K562 (cell line): ENCODE data around the gene MECP2. TPM values are rescaled to one million over a fixed set of nuclear protein-coding genes. Genes with fewer than 3 reads are reported as not detected.

ENCODE experiments used
- ATAC-seq: fragments of 200-7000 bp; cut with Tn5 transposase; 3 replicates; pipeline ENCODE4 v1.9.1; 2020; ENCODE audit warnings: moderate library complexity
- BruUV-seq: library from RNA; stranded (reverse); fragments of 400-500 nt; replicated peaks from 2 replicates; lab custom pipeline; 2021; lab: Mats Ljungman, UMichigan
- CTCF ChIA-PET: fragments of 300-600 bp; formaldehyde crosslinking; extraction: SDS; loops from one replicate; lab custom pipeline; 2021; ENCODE audit warnings: low intra/inter-chr PET ratio; lab: Yijun Ruan, JAX
- POLR2A ChIA-PET: fragments of 300-600, 350-650 bp; sonication (Branson Sonifier 250); formaldehyde crosslinking; extraction: SDS; loops from one replicate; lab custom pipeline; 2021; ENCODE audit warnings: antibody characterized with exemption, inconsistent platforms; lab: Yijun Ruan, JAX
- DNase-seq, 4 experiments: peaks; one replicate each; pipeline versions ENCODE4 v3.0.0 to v3.0.0-alpha.2; 2011 to 2018; ENCODE audit warnings: low spot score in 3 of 4, mixed read lengths in 3 of 4; ENCODE audit errors: extremely low read depth in 1 of 4
- FAIRE-seq: peaks from 2 replicates; lab custom pipeline; 2011; peaks lifted over from hg19 to GRCh38; lab: Jason Lieb, UNC
- H2AFZ ChIP-seq: 2 replicates; pipeline ENCODE4 v1.6.0; 2011; ENCODE audit warnings: low read depth, low read length, control low read depth, inconsistent platforms
- H3K27ac ChIP-seq: fragments of 200-600 bp; 3 replicates; pipeline ENCODE4 v1.8.0; 2011; ENCODE audit warnings: low read depth, mild to moderate bottlenecking, control low read depth, inconsistent platforms, low read length, moderate library complexity, mixed read lengths; ENCODE audit errors: extremely low read depth
- H3K27me3 ChIP-seq, 2 experiments: fragments of 300-600 bp in 1 of 2; 2 replicates in 1 of 2; 3 replicates in 1 of 2; pipeline versions ENCODE4 v1.6.0 to v1.8.0; 2011; ENCODE audit warnings: inconsistent platforms in 2 of 2, low read length in 2 of 2, mild to moderate bottlenecking in 1 of 2, mixed read lengths in 1 of 2, moderate library complexity in 1 of 2; ENCODE audit not compliant: control insufficient read depth in 2 of 2, insufficient read depth in 2 of 2
- H3K36me3 ChIP-seq: fragments of 300-600 bp; 3 replicates; pipeline ENCODE4 v1.8.0; 2011; ENCODE audit warnings: mild to moderate bottlenecking, low read length, inconsistent platforms; ENCODE audit not compliant: control insufficient read depth, insufficient read depth
- H3K4me1 ChIP-seq, 2 experiments: fragments of 200-600 bp in 1 of 2; replicated peaks in 1 of 2; 2 replicates in 1 of 2; 3 replicates in 1 of 2; pipeline versions ENCODE4 v1.5.1 to v1.8.0; 2011; ENCODE audit warnings: inconsistent platforms in 2 of 2, low read length in 2 of 2, mild to moderate bottlenecking in 1 of 2, mixed read lengths in 1 of 2, moderate library complexity in 1 of 2; ENCODE audit not compliant: control insufficient read depth in 2 of 2, insufficient read depth in 2 of 2
- H3K4me2 ChIP-seq: 2 replicates; pipeline ENCODE4 v1.6.1; 2011; ENCODE audit warnings: low read length, control low read depth, inconsistent platforms, mixed read lengths; ENCODE audit not compliant: insufficient read depth
- H3K4me3 ChIP-seq: fragments of 200-600 bp; sonication (generic), shearing (Covaris generic); 2 replicates; pipeline ENCODE4 v1.5.1; 2016; ENCODE audit warnings: control low read depth, inconsistent platforms
- H3K79me2 ChIP-seq: fragments of 200-600 bp; 3 replicates; pipeline ENCODE4 v1.8.0; 2011; ENCODE audit warnings: low read length, inconsistent platforms; ENCODE audit not compliant: control insufficient read depth, insufficient read depth
- H3K9ac ChIP-seq, 2 experiments: 2 replicates each; pipeline versions ENCODE4 v1.6.0 to v1.6.1; 2011; ENCODE audit warnings: low read depth in 2 of 2, low read length in 2 of 2, control low read depth in 1 of 2, inconsistent platforms in 1 of 2, mild to moderate bottlenecking in 1 of 2, mixed read lengths in 1 of 2; ENCODE audit not compliant: insufficient read depth in 1 of 2
- H3K9me1 ChIP-seq: one replicate; pipeline ENCODE4 v1.6.0; 2011; ENCODE audit warnings: inconsistent platforms, mild to moderate bottlenecking, low read length, moderate library complexity; ENCODE audit not compliant: control insufficient read depth, insufficient read depth
- H3K9me3 ChIP-seq: replicated peaks from 2 replicates; pipeline ENCODE4 v1.5.1; 2011; ENCODE audit warnings: low read depth, low read length, inconsistent platforms; ENCODE audit not compliant: control insufficient read depth, insufficient read depth
- H4K20me1 ChIP-seq: replicated peaks from 2 replicates; pipeline ENCODE4 v1.6.1; 2011; ENCODE audit warnings: low read length, inconsistent platforms, mixed read lengths; ENCODE audit not compliant: control insufficient read depth, insufficient read depth
- ATF3 ChIP-seq, 2 experiments: fragments of 450-650 bp in 1 of 2; sonication (generic) in 1 of 2; formaldehyde crosslinking in 1 of 2; IDR thresholded peaks in 1 of 2; conservative IDR thresholded peaks in 1 of 2; 2 replicates each; pipeline versions ENCODE4 v1.6.1 to v1.8.1; 2016 to 2023; ENCODE audit warnings: mild to moderate bottlenecking in 2 of 2, moderate library complexity in 2 of 2, inconsistent platforms in 1 of 2, missing genetic modification reagents in 1 of 2
- ESRRA ChIP-seq: fragments of 450-650 bp; IDR thresholded peaks from 2 replicates; pipeline ENCODE4 v1.6.1; 2014; ENCODE audit warnings: low read depth, mild to moderate bottlenecking, moderate library complexity, borderline replicate concordance
- HNRNPLL ChIP-seq: fragments of 200-400 bp; formaldehyde crosslinking; IDR thresholded peaks from 2 replicates; pipeline ENCODE4 v1.6.1; 2017; ENCODE audit warnings: low read length, low read depth, mild to moderate bottlenecking; ENCODE audit not compliant: poor library complexity, severe bottlenecking
- KLF6 ChIP-seq: fragments of 250-450 bp; sonication (Bioruptor Pico); IDR thresholded peaks from 2 replicates; pipeline ENCODE4 v1.4.0; 2020; ENCODE audit warnings: mild to moderate bottlenecking, moderate library complexity, borderline replicate concordance
- NFE2L1 ChIP-seq: fragments of 450-650 bp; IDR thresholded peaks from 2 replicates; pipeline ENCODE4 v1.6.1; 2016; ENCODE audit warnings: missing genetic modification characterization, low read depth, mild to moderate bottlenecking, missing compliant biosample characterization, moderate library complexity, borderline replicate concordance
- PCBP2 ChIP-seq: fragments of 200-400 bp; formaldehyde crosslinking; IDR thresholded peaks from 2 replicates; pipeline ENCODE4 v1.6.1; 2018; ENCODE audit warnings: low read length, low read depth, mild to moderate bottlenecking, moderate library complexity; ENCODE audit not compliant: poor library complexity, severe bottlenecking
- ZNF175 ChIP-seq: fragments of 200-800 bp; sonication (Bioruptor generic); IDR thresholded peaks from 2 replicates; pipeline ENCODE4 v1.6.1; 2016; ENCODE audit warnings: low read depth, mild to moderate bottlenecking, missing genetic modification characterization, missing compliant biosample characterization
- ZNF57 ChIP-seq: fragments of 450-650 bp; formaldehyde crosslinking; IDR thresholded peaks from 2 replicates; pipeline ENCODE4 v1.4.0; 2020; ENCODE audit warnings: mild to moderate bottlenecking, moderate library complexity
- WGBS: fragments of 100-300 bp; shearing (Covaris generic); methylation state at CpG from one replicate; pipeline ENCODE4 v1.1.6; 2016; ENCODE audit warnings: low coverage, mixed read lengths; ENCODE audit not compliant: insufficient coverage; ENCODE audit errors: missing lambda C conversion rate; 5-methylcytosine and 5-hydroxymethylcytosine counted together
- in situ Hi-C: fragments of 300-500 bp; cut with MboI; formaldehyde crosslinking; loops from 4 replicates; pipeline ENCODE4 v1.15.0; 2018; ENCODE audit warnings: inconsistent platforms, mixed read lengths
- intact Hi-C: fragments of 100-400 bp; cut with micrococcal nuclease; formaldehyde crosslinking; loops from 2 replicates; pipeline ENCODE4 v1.14.2; 2022
- polyA plus RNA-seq, 8 experiments: library from polyadenylated mRNA; depleted of rRNA in 4 of 8; stranded (reverse) in 5 of 8; unstranded in 3 of 8; fragments of >200 nt; fragmentation: Nextera tagmentation in 2 of 8; fragmentation: Illumina TruSeq in 1 of 8; extraction: Ambion mirVana in 2 of 8; extraction: Trizol in 1 of 8; gene quantifications; 2 replicates each; pipeline versions ENCODE4 v1.2.1 to v1.2.3, GENCODE V29; 2011 to 2014; ENCODE audit warnings: inconsistent platforms in 1 of 8, missing spikeins in 1 of 8
- total RNA-seq, 7 experiments: library from RNA; depleted of rRNA in 6 of 7; stranded (reverse); fragments of >200 nt in 6 of 7; fragmentation: Illumina TruSeq in 2 of 7; extraction: Trizol in 2 of 7; gene quantifications; 2 replicates each; pipeline versions ENCODE4 v1.2.1 to v1.2.3, GENCODE V29; 2011 to 2021; ENCODE audit warnings: low replicate concordance in 1 of 7

The MECP2 gene
- total and polyA plus RNA-seq, 9 of the 15 experiments (the other 6 are each of a cell fraction or from before 2014, with no cell fraction given) = 2.1 to 50.9 (median 30.5) TPM

DNA sequence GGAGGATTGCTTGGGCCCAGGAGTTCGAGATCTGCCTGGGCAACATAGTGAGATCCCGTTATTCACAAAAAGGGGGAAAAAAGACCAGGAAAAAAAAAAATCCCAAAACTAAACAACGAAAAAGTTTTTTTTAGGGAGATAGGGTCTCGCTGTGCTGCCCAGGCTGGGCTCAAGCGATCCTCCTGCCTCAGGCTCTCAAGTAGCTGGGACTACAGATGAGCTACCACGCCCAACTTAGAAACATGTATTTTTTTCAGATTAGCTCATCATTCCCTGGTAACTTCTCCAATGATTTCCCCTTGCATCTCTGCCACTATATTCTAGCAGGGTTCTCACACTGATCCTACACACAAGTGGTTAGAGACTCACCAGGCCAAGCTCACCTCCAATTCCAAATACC lies 53.4 kb downstream of the MECP2 start:
- peaks cover 63% of the 10 kb centered on the region for H3K36me3 ChIP-seq
- ChIA-PET CTCF (no interaction called here), POLR2A (interaction anchor here (0.5 to 0.9 kb wide), 2 partner anchors 9 to 74 kb away, joined by 3 read pairs; no protein-coding TSS in a partner anchor)
- ATAC-seq = no peak
- H3K79me2 ChIP-seq = peaks cover 90% of the 10 kb centered on the region
- no peaks in the 10 kb centered on the region for H3K9me3 ChIP-seq
- H4K20me1 ChIP-seq = peaks cover 3% of the 10 kb centered on the region; the same call in 1 of the 2 replicates
- H3K4me2 ChIP-seq = no peak overlapping the region
- H3K9ac ChIP-seq = no peak overlapping the region
- H3K4me3 ChIP-seq = no peak overlapping the region
- no peak for DNase-seq
- no peak overlapping the region for H2AFZ ChIP-seq
- intact Hi-C loops (no loop called here), in situ Hi-C loops (no loop called here)
- H3K4me1 ChIP-seq = peaks cover 5 to 13% of the 10 kb centered on the region in 2 experiments; a peak in 2 of 5 replicates
- no peaks in the 10 kb centered on the region for H3K27me3 ChIP-seq
- 87% methylated on average over 5 of the region's 6 CpGs for WGBS
- no peak overlapping the region for H3K27ac ChIP-seq
- BruUV-seq = no TSS peak
- FAIRE-seq = no peak
- peaks cover 4% of the 10 kb centered on the region for H3K9me1 ChIP-seq
- TF ChIP-seq ESRRA (no peak), NFE2L1 (no peak), ZNF57 (CRISPR knock-in tag) (no peak), HNRNPLL (no peak), ZNF175 (no peak), ATF3 (IDR thresholded peaks at IDR 0.05) (no peak), ATF3 (CRISPR knock-in tag; conservative IDR thresholded peaks at IDR 0.05) (no peak), PCBP2 (no peak), KLF6 (CRISPR knock-in tag) (no peak)
